ENCODE results near the gene MARK2.
"Not testable (repeated sequence)": the region's sequence is repeated elsewhere in the genome, so short reads cannot be mapped to it uniquely, and the experiment has no call there.

MARK2 gene

GRCh38 chr11:63838678-63839507, at the start of gene MARK2:
Gene MARK2, plus strand, starts transcription at chr11:63839110. Its CDS starts 397 bp downstream, at chr11:63839507.
- DNase-seq (ENCODE audit: low read depth): peak; percentile 98

DNA sequence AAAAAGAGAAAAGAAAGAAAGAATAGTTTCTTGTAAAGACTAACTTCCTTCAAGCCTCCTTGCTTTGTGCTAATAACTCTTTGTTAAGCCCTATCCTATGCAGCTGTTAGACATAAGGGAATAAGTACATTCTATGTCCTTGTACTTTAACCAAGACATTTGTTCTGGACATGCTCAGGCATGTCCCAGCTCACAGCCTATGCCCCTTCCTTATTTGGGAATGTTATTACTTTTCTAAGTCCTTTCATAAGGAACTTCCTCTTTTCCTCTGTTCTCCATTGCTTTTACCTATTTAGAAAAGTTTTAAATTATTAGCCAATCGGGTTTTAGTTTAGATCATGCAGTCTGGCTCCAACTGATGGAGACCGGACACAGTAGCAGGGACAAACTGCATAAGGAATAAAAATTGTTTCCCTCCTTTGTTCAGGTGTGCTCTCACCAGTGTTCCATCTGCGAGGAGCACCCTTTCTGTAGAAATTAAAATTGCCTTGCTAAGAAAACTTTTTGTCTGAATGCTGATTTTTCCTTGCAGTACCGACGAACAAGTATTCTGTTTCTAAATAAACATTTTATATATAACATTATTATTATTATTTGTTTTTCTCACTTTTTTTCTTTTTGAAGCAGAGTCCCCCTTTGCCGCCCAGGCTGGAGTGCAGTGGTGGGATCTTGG, 47.3 kb upstream of the MARK2 start:
- DNase-seq (ENCODE audit: low read depth): no peak

- DNase-seq (ENCODE audit: low read depth): no peak
These were observed 45.7 kb upstream of the MARK2 start for GRCh38 chr11:63793161-63793560.

DNA sequence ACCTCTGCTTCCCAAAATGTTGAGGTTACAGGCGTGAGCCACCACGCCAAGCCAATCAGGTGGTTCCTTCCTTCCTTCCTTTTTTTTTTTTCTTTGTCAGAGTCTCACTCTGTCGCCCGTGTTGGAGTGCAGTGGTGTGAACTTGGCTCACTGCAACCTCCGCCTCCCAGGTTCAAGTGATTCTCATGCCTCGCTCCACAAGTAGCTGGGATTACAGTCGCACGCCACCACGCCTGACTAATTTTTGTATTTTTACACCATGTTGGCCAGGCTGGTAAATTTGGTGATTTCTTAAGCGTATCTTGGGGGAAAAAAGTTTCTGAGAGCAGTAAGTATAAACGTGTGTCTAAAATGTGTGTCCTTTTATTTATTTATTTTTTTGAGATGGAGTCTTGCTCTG, 43.8 kb upstream of the MARK2 start:
- DNase-seq (ENCODE audit: low read depth): no peak

DNA sequence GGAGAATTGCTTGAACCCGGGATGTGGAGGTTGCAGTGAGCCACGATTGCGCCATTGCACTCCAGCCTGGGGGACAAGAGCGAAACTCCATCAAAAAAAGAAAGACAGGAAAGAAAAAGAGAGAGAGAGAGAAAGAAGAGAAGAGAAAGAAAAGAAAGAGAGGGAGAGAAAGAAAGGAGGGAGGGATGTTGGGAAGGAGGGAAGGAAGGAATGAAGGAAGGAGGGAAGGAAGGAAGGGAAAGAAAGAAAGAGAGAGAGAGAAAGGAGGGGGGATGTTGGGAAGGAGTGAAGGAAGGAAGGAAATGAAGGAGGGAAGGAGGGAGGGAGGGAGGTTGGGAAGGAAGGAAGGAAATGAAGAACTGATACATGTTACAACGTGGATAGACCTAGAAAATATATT, 38.0 kb upstream of the MARK2 start:
- DNase-seq (ENCODE audit: low read depth): no peak

- DNase-seq (ENCODE audit: low read depth): peak; percentile 31
These were observed 36.1 kb upstream of the MARK2 start for GRCh38 chr11:63802637-63803414.

DNA sequence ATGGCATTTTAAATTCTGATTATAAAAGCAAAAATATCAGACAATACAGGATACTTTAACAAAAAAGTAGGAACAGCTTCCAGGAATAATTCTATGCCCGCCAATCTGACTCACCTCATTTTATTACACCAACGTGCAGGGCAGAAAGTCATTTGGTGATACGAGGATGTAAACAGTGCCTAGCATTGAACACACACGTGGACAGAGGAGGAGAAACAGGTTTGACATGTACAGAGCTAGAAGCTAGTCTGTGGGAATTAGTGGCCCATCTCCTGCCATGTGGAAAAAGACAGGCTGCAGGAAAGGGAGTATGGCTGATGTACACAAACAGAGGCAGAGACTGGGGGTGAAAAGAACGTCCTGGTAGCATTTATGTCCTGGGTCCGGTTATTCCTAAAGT, 34.7 kb upstream of the MARK2 start:
- no peak for DNase-seq (ENCODE audit: low read depth)

DNA sequence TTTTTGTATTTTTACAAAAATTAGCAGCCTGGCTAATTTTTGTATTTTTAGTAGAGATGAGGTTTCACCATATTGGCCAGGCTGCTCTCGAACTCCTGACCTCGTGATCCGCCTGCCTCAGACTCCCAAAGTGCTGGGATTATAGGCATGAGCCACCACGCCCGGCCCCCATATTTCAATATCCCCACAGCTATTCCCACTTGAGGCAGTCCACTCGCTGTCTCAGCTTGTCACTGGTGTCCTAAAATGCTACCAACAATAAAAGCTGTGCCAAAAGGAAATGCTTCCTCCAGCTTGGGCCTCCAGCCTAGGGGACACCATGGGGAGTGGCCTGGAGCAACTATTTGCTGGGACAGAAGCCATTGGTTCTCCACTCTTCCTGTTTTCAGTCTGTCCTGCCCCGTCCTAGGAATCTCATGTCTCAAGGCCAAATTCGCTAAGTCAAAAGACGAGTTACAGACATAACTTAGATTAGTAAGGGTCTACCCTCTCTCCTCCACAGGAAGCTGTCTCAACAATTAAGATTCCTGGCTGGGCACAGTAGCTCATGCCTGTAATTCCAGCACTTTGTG, 33.0 kb upstream of the MARK2 start:
- no peak for DNase-seq (ENCODE audit: low read depth)

DNA sequence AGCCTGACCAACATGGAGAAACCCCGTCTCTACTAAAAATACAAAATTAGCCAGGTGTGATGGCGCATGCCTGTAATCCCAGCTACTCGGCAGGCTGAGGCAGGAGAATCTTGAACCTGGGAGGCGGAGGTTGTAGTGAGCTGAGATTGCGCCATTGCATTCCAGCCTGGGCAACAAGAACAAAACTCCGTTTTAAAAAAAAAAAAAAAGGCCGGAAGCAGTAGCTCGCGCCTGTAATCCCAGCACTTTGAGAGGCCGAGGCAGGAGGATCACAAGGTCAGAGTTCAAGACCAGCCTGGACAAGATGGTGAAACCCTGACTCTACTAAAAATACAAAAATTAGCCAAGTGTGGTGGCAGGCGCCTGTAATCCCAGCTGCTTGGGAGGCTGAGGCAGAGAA, 28.5 kb upstream of the MARK2 start:
- not testable (repeated sequence) for DNase-seq (ENCODE audit: low read depth)

- DNase-seq (ENCODE audit: low read depth): no peak
These were observed 27.4 kb upstream of the MARK2 start for GRCh38 chr11:63811522-63811921.

- DNase-seq (ENCODE audit: low read depth): peak; percentile 46
These were observed 25.8 kb upstream of the MARK2 start, which contains the start of gene SPINDOC for GRCh38 chr11:63813035-63813562. Gene SPINDOC, plus strand, starts transcription at chr11:63813456. Its CDS starts 231 bp downstream, at chr11:63813687.

GRCh38 chr11:63813563-63814382, 25.1 kb upstream of the MARK2 start:
- DNase-seq (ENCODE audit: low read depth): peak; percentile 15

GRCh38 chr11:63814383-63814736, 24.6 kb upstream of the MARK2 start:
- DNase-seq (ENCODE audit: low read depth): no peak

- DNase-seq (ENCODE audit: low read depth): no peak
These were observed 22.7 kb upstream of the MARK2 start for GRCh38 chr11:63816166-63816565.

DNA sequence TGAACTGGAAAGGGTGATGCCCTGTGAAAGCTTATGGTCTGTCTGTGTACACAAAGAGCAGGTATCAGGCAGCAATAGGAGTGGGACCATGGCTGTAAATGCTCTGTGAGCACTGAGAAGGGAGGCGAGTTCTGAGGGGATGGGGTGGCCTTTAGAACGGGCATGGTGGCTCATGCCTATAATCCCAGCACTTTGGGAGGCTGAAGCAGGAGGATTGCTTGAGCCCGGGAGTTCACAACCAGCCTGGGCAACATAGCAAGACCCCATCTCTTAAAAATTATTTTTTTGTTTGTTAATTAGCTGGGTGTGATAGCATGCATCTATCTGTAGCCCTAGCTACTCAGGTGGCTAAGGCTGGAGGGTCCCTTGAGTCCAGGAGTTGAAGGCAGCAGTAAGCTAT, 22.2 kb upstream of the MARK2 start:
- DNase-seq (ENCODE audit: low read depth): no peak

- DNase-seq (ENCODE audit: low read depth): no peak
These were observed 21.0 kb upstream of the MARK2 start for GRCh38 chr11:63817758-63818498.

DNA sequence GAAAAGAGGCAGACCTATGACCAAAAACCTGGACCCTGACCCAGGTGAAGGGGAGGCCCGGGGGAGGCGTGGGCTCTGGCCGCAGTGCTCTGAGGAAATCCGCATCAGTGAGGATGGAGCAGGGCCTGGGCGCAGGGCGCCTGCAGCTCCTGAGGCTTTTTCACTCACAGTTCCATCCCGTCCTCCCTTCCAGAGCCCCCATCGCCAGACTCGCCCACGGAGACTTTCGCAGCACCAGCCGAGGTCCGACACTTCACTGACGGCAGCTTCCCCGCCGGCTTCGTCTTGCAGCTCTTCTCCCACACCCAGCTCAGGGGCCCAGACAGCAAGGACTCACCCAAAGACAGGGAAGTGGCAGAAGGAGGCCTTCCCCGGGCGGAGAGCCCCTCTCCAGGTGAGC, 20.3 kb upstream of the MARK2 start:
- no peak for DNase-seq (ENCODE audit: low read depth)

- no peak for DNase-seq (ENCODE audit: low read depth)
These were observed 17.5 kb upstream of the MARK2 start for GRCh38 chr11:63821411-63821810.

- no peak for DNase-seq (ENCODE audit: low read depth)
These were observed 12.3 kb upstream of the MARK2 start for GRCh38 chr11:63826471-63827190.
